ENCODE measurements around the gene NFATC1. TPM values are rescaled to one million over a fixed set of nuclear protein-coding genes. Genes with fewer than 3 reads are reported as not detected.

NFATC1 gene
- 1 to 10 TPM; 5.2 to 5.9 TPM for total RNA-seq

DNA sequence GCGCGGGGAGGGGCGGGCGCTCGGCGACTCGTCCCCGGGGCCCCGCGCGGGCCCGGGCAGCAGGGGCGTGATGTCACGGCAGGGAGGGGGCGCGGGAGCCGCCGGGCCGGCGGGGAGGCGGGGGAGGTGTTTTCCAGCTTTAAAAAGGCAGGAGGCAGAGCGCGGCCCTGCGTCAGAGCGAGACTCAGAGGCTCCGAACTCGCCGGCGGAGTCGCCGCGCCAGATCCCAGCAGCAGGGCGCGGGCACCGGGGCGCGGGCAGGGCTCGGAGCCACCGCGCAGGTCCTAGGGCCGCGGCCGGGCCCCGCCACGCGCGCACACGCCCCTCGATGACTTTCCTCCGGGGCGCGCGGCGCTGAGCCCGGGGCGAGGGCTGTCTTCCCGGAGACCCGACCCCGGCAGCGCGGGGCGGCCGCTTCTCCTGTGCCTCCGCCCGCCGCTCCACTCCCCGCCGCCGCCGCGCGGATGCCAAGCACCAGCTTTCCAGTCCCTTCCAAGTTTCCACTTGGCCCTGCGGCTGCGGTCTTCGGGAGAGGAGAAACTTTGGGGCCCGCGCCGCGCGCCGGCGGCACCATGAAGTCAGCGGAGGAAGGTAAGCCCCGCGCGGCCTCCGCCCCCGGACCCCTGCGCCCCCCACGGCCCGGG, at the start of gene NFATC1:
TSS of gene NFATC1 (plus strand) at position 170 of the 644 bp plus-strand sequence. CDS start at position 465, 295 bp downstream.
- Histone ChIP-seq H3K27me3 (peaks cover 0 to 15% of the 10 kb centered on the region in 2 donors), H3K9me3 (no peaks in the 10 kb centered on the region), H3K36me3 (replicated peaks in 1 of 2; ENCODE audit: insufficient read depth in 1 of 2, low read depth in 2 of 2) (no peaks in the 10 kb centered on the region), H3K27ac (peak within 1 kb of the TSS in 3 of 4 donors; percentile 66 to 83 (median 82)), H3K4me1 (peaks cover 38% of the 10 kb centered on the region), H3K4me3 (no peak within 1 kb of the TSS)
- ATAC-seq: peak; percentile 16
- intact Hi-C loops (cut with DNase I): no loop called here
- WGBS, 2 donors: 1% methylated on average over 54 of the region's 91 CpGs; no CpG with 5 or more reads in 1 of the 2 donors
- DNase-seq: peak; percentile 61 to 69 (median 63)
- TF ChIP-seq, protein P1, sequence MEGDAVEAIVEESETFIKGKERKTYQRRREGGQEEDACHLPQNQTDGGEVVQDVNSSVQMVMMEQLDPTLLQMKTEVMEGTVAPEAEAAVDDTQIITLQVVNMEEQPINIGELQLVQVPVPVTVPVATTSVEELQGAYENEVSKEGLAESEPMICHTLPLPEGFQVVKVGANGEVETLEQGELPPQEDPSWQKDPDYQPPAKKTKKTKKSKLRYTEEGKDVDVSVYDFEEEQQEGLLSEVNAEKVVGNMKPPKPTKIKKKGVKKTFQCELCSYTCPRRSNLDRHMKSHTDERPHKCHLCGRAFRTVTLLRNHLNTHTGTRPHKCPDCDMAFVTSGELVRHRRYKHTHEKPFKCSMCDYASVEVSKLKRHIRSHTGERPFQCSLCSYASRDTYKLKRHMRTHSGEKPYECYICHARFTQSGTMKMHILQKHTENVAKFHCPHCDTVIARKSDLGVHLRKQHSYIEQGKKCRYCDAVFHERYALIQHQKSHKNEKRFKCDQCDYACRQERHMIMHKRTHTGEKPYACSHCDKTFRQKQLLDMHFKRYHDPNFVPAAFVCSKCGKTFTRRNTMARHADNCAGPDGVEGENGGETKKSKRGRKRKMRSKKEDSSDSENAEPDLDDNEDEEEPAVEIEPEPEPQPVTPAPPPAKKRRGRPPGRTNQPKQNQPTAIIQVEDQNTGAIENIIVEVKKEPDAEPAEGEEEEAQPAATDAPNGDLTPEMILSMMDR (IDR thresholded peaks at IDR 0.05): no peak
- peak in 1 of 3 donors; percentile 28 for TF ChIP-seq POLR2A (IDR thresholded peaks at IDR 0.05)

DNA sequence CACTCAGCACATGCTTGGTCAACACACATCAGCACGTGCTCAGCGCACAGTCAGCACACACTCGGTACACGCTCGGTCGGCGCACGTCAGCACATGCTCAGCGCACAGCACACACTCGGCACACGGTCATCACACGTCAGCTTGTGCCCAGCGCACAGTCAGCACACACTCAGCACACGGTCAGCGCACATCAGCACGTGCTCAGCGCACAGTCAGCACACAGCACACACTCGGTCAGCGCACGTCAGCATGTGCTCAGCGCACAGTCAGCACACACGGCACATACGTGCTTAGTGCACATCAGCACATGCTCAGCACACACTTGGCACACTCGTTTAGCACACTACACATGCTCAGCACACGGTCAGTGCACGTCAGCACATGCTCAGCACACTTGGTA, 49.7 kb upstream of the NFATC1 start:
- 94% methylated on average over 26 of the region's 26 CpGs for WGBS, 2 donors
- intact Hi-C loops (cut with DNase I): no loop called here
- Histone ChIP-seq H3K4me3 (no peak overlapping the region), H3K9me3 (no peaks in the 10 kb centered on the region), H3K4me1 (no peaks in the 10 kb centered on the region), H3K36me3 (replicated peaks in 1 of 2; ENCODE audit: insufficient read depth in 1 of 2, low read depth in 2 of 2) (peaks cover 10 to 21% of the 10 kb centered on the region in 2 donors), H3K27ac (no peak overlapping the region), H3K27me3 (no peaks in the 10 kb centered on the region)
- ATAC-seq: no peak
- no peak for DNase-seq
- TF ChIP-seq, protein P1 (IDR thresholded peaks at IDR 0.05): no peak
- TF ChIP-seq POLR2A (IDR thresholded peaks at IDR 0.05): no peak

DNA sequence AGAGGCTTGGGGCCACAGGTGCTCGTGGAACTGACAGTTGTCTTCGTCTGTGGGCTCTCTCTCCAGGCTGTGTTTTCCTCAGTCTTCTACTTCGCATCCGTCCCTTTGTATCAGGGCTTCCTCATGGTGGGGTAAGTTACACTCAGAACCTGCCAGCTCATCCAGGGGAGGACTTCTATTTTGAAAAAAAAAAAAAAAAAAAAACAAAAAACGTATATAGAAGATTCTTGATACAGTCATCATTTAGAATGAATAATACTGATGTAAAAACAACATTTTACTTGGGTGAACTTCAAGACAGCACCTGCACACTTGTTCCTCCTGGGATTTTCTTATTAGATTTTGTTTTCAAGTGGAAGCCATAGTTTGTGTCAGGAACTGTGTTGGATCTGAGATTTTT, 47.7 kb upstream of the NFATC1 start:
- Histone ChIP-seq H3K27me3 (no peaks in the 10 kb centered on the region), H3K36me3 (replicated peaks in 1 of 2; ENCODE audit: insufficient read depth in 1 of 2, low read depth in 2 of 2) (peaks cover 10 to 22% of the 10 kb centered on the region in 2 donors), H3K4me3 (no peak overlapping the region), H3K4me1 (no peaks in the 10 kb centered on the region), H3K27ac (no peak overlapping the region), H3K9me3 (no peaks in the 10 kb centered on the region)
- intact Hi-C loops (cut with DNase I): no loop called here
- TF ChIP-seq POLR2A (IDR thresholded peaks at IDR 0.05): no peak
- TF ChIP-seq, protein P1 (IDR thresholded peaks at IDR 0.05): no peak
- ATAC-seq (no peak), DNase-seq (no peak)
- WGBS, 2 donors: 84 to 86% methylated on average over 5 of the region's 5 CpGs

DNA sequence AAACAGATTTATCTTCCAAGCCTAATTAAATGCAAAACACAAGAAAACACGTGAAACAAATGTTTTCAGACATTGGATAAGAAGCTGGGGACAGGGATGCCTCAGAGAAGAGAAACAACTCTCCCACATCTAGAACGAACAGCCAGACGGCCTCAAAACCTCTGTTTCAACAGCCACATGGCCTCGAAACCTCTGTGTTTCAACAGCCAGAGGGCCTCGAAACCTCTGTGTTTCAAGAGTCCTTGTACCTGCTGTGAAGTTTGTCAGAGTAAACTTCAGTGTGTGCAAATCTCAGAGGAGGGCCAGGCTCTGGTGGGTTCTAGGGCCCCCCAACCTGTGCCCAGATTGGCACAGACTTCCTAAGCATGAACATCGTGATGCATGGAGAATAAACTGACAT, 43.3 kb upstream of the NFATC1 start:
- intact Hi-C loops (cut with DNase I): no loop called here
- DNase-seq: no peak
- no peak for TF ChIP-seq POLR2A (IDR thresholded peaks at IDR 0.05)
- TF ChIP-seq, protein P1 (IDR thresholded peaks at IDR 0.05): no peak
- Histone ChIP-seq H3K9me3 (no peaks in the 10 kb centered on the region), H3K4me3 (no peak overlapping the region), H3K4me1 (no peaks in the 10 kb centered on the region), H3K36me3 (replicated peaks in 1 of 2; ENCODE audit: insufficient read depth in 1 of 2, low read depth in 2 of 2) (peaks cover 0 to 3% of the 10 kb centered on the region in 2 donors), H3K27ac (no peak overlapping the region), H3K27me3 (no peaks in the 10 kb centered on the region)
- WGBS, 2 donors: 66 to 93% methylated on average over 6 of the region's 6 CpGs
- no peak for ATAC-seq

DNA sequence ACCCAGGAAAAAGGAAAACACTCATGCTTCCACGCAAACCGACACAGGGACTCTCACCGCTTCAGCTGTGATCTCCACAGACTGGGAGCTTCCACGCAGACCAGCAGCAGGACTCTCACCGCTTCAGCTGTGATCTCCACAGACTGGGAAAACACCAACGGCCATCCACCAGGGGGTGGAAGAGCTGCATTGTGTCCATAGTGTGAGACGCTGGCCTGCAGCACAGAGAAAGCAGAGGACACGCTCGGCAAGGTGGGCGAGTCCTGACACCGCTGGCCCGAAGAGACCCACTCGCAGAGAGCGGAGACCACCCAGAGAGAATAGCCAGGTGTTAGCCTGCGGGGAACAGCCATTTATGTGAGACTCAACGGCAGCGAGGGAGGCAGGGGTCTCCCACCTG, 42.5 kb upstream of the NFATC1 start:
- TF ChIP-seq POLR2A (IDR thresholded peaks at IDR 0.05): no peak
- TF ChIP-seq, protein P1 (IDR thresholded peaks at IDR 0.05): no peak
- ATAC-seq (no peak), DNase-seq (no peak)
- intact Hi-C loops (cut with DNase I): no loop called here
- no peaks in the 10 kb centered on the region for H3K27me3 ChIP-seq
- H3K9me3 ChIP-seq: no peaks in the 10 kb centered on the region
- H3K27ac ChIP-seq: no peak overlapping the region
- H3K4me1 ChIP-seq: no peaks in the 10 kb centered on the region
- peaks cover 0 to 2% of the 10 kb centered on the region in 2 donors for H3K36me3 ChIP-seq (replicated peaks in 1 of 2; ENCODE audit: insufficient read depth in 1 of 2, low read depth in 2 of 2)
- 83 to 88% methylated on average over 17 of the region's 17 CpGs for WGBS, 2 donors
- no peak overlapping the region for H3K4me3 ChIP-seq
